Ovary (tissue), 3 donors: ENCODE results near the gene TMEM219.

Experiments
- POLR2A ChIP-seq: fragments of 450-650 bp; IDR thresholded peaks from one replicate; pipeline ENCODE4 v1.6.1; 2017; ENCODE audit warnings: antibody characterized with exemption, mild to moderate bottlenecking, moderate library complexity
- TF ChIP-seq, protein P1 (sequence below), 3 donors: fragments of 450-650 bp in 2 of 3; fragments of 200-600 bp in 1 of 3; IDR thresholded peaks; one replicate each; pipeline versions ENCODE4 v1.5.1 to v1.8.0; 2016 to 2022; ENCODE audit warnings: antibody characterized with exemption in 3 of 3, mild to moderate bottlenecking in 1 of 3
- donor health status: DM: no; HTN: no; CAD: no.

- TF ChIP-seq, protein P1, sequence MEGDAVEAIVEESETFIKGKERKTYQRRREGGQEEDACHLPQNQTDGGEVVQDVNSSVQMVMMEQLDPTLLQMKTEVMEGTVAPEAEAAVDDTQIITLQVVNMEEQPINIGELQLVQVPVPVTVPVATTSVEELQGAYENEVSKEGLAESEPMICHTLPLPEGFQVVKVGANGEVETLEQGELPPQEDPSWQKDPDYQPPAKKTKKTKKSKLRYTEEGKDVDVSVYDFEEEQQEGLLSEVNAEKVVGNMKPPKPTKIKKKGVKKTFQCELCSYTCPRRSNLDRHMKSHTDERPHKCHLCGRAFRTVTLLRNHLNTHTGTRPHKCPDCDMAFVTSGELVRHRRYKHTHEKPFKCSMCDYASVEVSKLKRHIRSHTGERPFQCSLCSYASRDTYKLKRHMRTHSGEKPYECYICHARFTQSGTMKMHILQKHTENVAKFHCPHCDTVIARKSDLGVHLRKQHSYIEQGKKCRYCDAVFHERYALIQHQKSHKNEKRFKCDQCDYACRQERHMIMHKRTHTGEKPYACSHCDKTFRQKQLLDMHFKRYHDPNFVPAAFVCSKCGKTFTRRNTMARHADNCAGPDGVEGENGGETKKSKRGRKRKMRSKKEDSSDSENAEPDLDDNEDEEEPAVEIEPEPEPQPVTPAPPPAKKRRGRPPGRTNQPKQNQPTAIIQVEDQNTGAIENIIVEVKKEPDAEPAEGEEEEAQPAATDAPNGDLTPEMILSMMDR (IDR thresholded peaks at IDR 0.05) = no peak
- TF ChIP-seq POLR2A = no peak
Observed at GRCh38 chr16:29975811-29976511, 14.1 kb downstream of the TMEM219 start.
